Activated CD4-positive, alpha-beta T cell treated with anti-CD3 and anti-CD28 coated beads, Interleukin-2, amount 10 ng/mL, durations not matched to agents 7 days and 5 days (primary cell): ENCODE measurements around the gene FERMT2. TPM values are rescaled to one million over a fixed set of nuclear protein-coding genes. Genes with fewer than 3 reads are reported as not detected.
"Not testable (repeated sequence)": the region's sequence is repeated elsewhere in the genome, so short reads cannot be mapped to it uniquely, and the experiment has no call there.

Experiments used
- CTCF ChIA-PET: fragments of 350-600 bp; sonication (Branson Sonifier 250); formaldehyde crosslinking; loops from one replicate; lab custom pipeline; 2021; ENCODE audit warnings: antibody characterized with exemption; lab: Charles Lee
- POLR2A ChIA-PET: fragments of 350-600 bp; sonication (Branson Sonifier 250); formaldehyde crosslinking; loops from one replicate; lab custom pipeline; 2021; ENCODE audit warnings: antibody characterized with exemption; lab: Charles Lee
- DNase-seq: peaks from one replicate; pipeline ENCODE4 v3.0.0-alpha.2; 2020
- H3K27ac Mint-ChIP-seq: one replicate; pipeline ENCODE4 v1.8.0; 2021; ENCODE audit warnings: mild to moderate bottlenecking, moderate library complexity, mixed read lengths
- H3K27me3 Mint-ChIP-seq: one replicate; pipeline ENCODE4 v1.8.0; 2021; ENCODE audit warnings: mixed read lengths
- H3K36me3 Mint-ChIP-seq: one replicate; pipeline ENCODE4 v1.8.0; 2021; ENCODE audit warnings: low read depth, mixed read lengths
- H3K4me1 Mint-ChIP-seq: one replicate; pipeline ENCODE4 v1.8.0; 2021; ENCODE audit warnings: mixed read lengths
- H3K4me3 Mint-ChIP-seq: one replicate; pipeline ENCODE4 v1.8.0; 2021; ENCODE audit warnings: mild to moderate bottlenecking, moderate library complexity, mixed read lengths
- H3K9me3 Mint-ChIP-seq: one replicate; pipeline ENCODE4 v1.8.0; 2021; ENCODE audit warnings: mixed read lengths
- total RNA-seq, 2 experiments: library from RNA; stranded (reverse); gene quantifications; one replicate each; pipeline ENCODE4 v1.2.3, GENCODE V29; 2021

Gene FERMT2
- total RNA-seq, 2 experiments from 2014 or later, result 0.25 to 0.40 TPM

DNA sequence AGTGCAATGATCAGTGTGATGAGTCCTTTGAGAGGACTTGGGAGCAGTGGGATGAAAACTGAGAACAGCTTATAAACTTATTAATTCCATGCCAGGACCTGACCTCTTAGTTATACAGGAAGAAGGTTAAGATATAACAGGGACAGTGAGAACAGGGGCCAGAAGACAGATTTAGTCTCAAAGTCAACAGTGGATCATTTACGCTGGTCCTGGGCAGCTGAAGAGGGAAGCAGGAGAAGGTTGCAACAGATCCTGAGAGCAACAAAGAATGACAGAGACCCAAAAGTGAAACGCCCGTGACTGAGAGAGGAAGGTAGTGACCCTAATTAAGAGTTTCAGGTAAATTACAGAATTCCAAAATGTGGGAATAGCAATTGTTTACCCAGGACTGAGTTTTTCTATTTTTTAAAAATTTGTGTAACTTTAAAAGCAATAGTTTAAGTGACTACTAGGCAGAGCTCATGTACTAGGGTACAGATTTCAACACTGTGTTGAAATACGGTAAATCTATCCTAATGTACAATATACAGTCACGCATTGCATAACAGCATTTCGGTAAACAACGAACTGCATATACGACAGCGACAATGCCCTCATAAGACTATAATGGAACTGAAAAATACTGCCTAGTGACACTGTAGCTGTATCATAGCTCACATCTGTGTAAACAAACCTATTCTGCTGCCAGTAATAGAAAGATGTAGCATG lies 81.8 kb downstream of the FERMT2 start:
- CTCF ChIA-PET, result interaction anchor here (0.6 to 1.2 kb wide), 3 partner anchors 53 to 134 kb away, joined by 3 read pairs; no protein-coding TSS in a partner anchor

DNA sequence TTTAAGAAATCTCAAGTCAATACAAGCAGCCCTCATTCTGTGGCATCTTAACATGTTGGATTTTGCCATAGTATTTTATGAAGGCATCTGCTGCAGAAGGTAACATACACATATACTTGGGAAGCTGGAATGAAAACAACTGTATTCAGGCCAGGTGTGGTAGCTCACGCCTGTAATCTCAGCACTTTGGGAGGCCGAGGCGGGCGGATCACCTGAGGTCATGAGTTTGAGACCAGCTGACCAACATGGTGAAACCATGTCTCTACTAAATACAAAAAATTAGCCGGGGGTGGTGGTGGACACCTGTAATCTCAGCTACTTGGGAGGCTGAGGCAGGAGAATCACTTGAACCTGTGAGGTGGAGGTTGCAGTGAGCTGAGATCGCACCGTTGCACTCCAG lies 86.0 kb downstream of the FERMT2 start:
- H3K27me3 Mint-ChIP-seq, H3K9me3 Mint-ChIP-seq, POLR2A ChIA-PET, H3K4me1 Mint-ChIP-seq, H3K27ac Mint-ChIP-seq, H3K36me3 Mint-ChIP-seq, DNase-seq, H3K4me3 Mint-ChIP-seq: not testable (repeated sequence)
- CTCF ChIA-PET, result interaction anchor here (0.6 kb wide), 1 partner anchor 1698 kb away, joined by 3 read pairs; no protein-coding TSS in a partner anchor

More for the DNA sequence above, 81.8 kb downstream of the FERMT2 start:
- Mint-ChIP-seq H3K27me3 (no peaks in the 10 kb centered on the region), H3K9me3 (no peaks in the 10 kb centered on the region), H3K4me3 (no peak overlapping the region), H3K36me3 (no peaks in the 10 kb centered on the region), H3K4me1 (no peaks in the 10 kb centered on the region), H3K27ac (no peak overlapping the region)
- no peak for DNase-seq
- POLR2A ChIA-PET, result interaction anchor here (0.6 kb wide), 1 partner anchor 38 kb away, joined by 3 read pairs; no protein-coding TSS in a partner anchor

DNA sequence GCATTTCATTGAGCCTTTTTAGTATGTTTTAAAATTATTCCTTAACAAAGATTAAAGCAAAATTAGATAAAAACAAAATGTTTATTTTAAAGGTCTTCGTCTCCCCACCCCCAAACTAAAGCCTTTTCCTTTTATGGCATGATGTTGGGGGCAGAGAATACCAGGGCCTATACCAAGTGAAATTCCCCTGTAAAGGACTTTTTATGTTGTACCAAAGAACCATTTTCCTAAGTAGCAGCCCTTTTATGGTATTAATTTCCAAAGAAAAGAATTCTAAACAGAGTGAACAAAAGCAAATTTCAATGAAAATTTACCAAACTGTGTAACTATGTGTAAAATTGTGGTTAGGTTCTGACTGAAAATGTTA lies 87.5 kb downstream of the FERMT2 start:
- no peaks in the 10 kb centered on the region for H3K27me3 Mint-ChIP-seq
- no peaks in the 10 kb centered on the region for H3K4me1 Mint-ChIP-seq
- ChIA-PET POLR2A (no interaction called here), CTCF (no interaction called here)
- no peak overlapping the region for H3K4me3 Mint-ChIP-seq
- no peak for DNase-seq
- no peaks in the 10 kb centered on the region for H3K9me3 Mint-ChIP-seq
- no peaks in the 10 kb centered on the region for H3K36me3 Mint-ChIP-seq
- H3K27ac Mint-ChIP-seq, result no peak overlapping the region

DNA sequence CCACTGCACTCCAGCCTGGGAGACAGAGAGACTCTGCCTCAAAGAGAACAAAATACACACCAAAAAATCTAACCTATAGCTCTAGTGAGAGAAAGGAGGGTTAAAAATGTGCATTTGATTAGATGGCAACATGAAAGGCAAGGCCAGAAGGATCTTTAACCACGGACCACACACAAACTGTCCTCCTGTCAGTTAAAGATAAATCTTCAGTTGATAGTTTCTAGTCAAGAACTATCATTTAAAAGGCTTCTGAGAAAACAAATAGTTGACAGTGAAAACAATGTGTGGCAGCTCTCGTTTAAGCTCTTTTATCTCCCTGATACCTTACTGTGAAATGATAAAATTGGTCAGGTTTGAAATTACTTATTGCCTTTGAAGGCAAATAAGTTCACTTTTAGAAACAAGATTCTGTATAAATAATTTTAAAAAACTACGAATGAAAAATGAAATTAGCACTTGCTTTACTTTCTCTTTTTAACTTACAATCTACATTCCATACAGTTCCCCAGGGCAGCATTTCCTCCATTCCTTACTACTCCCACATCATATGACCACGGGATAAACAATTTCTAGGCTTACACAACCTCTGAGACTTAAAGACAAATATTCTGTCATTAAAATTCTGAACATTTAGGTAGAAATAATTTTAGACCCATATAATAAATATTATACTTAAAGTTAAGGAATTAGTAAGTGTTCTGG lies 88.1 kb downstream of the FERMT2 start:
- ChIA-PET POLR2A (no interaction called here), CTCF (no interaction called here)
- H3K4me1 Mint-ChIP-seq, result no peaks in the 10 kb centered on the region
- no peak overlapping the region for H3K27ac Mint-ChIP-seq
- no peaks in the 10 kb centered on the region for H3K36me3 Mint-ChIP-seq
- H3K4me3 Mint-ChIP-seq, result no peak overlapping the region
- DNase-seq, result no peak
- no peaks in the 10 kb centered on the region for H3K9me3 Mint-ChIP-seq
- H3K27me3 Mint-ChIP-seq, result no peaks in the 10 kb centered on the region

DNA sequence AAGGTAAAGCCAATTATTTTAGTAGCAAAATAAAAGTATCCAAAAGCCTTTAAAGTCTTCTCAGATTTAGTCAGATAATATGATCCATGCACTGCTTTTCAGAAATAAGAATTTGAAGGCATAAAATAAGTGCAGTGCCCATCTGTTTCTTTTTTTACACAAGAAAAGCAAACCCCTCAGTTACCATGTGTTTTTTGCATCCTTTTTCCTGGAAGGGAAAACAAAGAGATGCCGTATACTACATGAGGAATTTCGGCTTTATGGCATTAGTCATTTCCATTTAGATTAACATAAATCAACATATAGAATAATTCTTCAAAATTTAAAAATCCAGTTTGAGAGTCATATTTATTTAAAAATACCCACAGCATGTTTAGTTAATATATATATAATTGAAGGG lies 89.4 kb downstream of the FERMT2 start:
- Mint-ChIP-seq H3K4me3 (no peak overlapping the region), H3K36me3 (no peaks in the 10 kb centered on the region), H3K27me3 (no peaks in the 10 kb centered on the region), H3K4me1 (no peaks in the 10 kb centered on the region), H3K9me3 (no peaks in the 10 kb centered on the region), H3K27ac (no peak overlapping the region)
- ChIA-PET POLR2A (no interaction called here), CTCF (no interaction called here)
- DNase-seq, result no peak

DNA sequence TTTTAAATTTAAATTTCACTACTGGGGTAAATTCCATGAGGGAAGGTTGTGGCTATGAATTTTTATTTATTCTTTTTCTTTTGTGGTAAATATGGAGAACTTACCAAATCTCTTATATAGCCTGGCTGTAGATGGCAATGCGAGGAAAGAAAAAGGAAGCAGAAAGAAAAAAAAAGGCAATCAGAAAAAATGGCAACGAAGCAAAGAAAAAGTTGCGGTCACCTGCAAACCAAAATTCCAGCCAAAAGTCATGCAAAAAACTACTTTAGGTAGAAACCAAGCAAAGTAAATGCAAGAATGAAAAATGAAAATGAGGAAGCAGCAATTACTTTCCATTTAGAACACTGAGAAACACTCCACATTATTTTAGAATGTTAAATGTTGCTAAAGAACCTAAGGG lies 89.9 kb downstream of the FERMT2 start:
- H3K27me3 Mint-ChIP-seq, result no peaks in the 10 kb centered on the region
- no peak overlapping the region for H3K4me3 Mint-ChIP-seq
- ChIA-PET POLR2A (no interaction called here), CTCF (no interaction called here)
- DNase-seq, result no peak
- no peaks in the 10 kb centered on the region for H3K36me3 Mint-ChIP-seq
- no peaks in the 10 kb centered on the region for H3K4me1 Mint-ChIP-seq
- no peaks in the 10 kb centered on the region for H3K9me3 Mint-ChIP-seq
- H3K27ac Mint-ChIP-seq, result no peak overlapping the region

DNA sequence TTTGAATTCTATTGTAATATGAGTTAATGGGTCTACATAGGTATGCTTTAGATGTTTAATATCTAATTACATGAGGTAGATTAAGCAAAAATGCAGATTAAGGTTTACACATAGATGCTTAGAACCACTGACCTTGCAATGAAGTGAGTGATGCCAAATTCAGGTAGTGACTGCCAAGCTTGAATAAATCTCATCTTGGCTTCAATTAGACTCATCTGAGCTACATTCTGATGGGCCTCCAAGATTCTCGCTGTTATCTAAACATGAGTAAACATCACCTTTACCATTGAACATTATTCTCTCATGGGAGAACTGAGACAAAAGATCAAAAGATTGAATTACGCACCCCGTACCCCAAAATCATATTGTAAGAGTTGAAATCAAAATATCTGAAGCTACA lies 90.6 kb downstream of the FERMT2 start:
- Mint-ChIP-seq H3K36me3 (no peaks in the 10 kb centered on the region), H3K27ac (no peak overlapping the region), H3K9me3 (no peaks in the 10 kb centered on the region), H3K4me3 (no peak overlapping the region), H3K4me1 (no peaks in the 10 kb centered on the region), H3K27me3 (no peaks in the 10 kb centered on the region)
- ChIA-PET POLR2A (no interaction called here), CTCF (no interaction called here)
- DNase-seq, result no peak

DNA sequence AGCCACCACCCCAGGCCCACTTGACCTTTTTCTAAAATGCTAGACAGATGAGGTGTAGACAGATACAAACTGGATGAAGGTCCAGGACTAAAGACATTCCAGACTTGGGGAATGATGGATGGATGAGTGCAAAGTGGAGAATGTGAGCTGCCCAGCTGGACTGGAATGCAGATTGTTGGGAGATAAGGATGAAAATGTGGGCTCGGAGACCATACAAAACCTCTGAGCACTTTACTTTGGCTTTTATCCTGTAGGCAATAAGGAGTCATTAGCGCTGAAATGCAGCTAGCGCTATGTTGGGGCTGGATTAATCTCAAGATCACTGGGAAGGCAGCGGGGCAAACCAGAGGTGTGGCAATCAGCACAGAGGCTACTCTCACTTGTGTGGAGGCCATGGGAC lies 94.7 kb downstream of the FERMT2 start:
- no peaks in the 10 kb centered on the region for H3K9me3 Mint-ChIP-seq
- ChIA-PET POLR2A (no interaction called here), CTCF (no interaction called here)
- no peak overlapping the region for H3K4me3 Mint-ChIP-seq
- H3K4me1 Mint-ChIP-seq, result peaks cover 3% of the 10 kb centered on the region
- DNase-seq, result no peak
- no peaks in the 10 kb centered on the region for H3K27me3 Mint-ChIP-seq
- H3K36me3 Mint-ChIP-seq, result no peaks in the 10 kb centered on the region
- H3K27ac Mint-ChIP-seq, result no peak overlapping the region

DNA sequence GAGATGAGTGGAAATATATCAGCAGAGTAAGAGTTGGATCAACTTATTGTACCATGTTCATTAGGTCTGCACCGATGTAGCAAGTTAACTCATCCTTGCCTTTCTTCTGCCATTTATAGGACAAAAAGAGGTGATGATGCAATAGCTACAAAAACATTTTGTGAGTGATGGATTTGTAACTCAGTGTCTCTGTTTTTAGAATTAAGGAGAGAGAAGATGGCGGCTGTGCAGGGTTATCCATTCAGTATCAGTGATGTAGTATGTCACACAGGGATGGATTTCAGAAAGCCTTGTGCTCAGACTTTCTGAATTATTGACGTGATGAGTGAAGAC lies 97.4 kb downstream of the FERMT2 start:
- POLR2A ChIA-PET, result no interaction called here
- Mint-ChIP-seq H3K36me3 (no peaks in the 10 kb centered on the region), H3K27ac (no peak overlapping the region)

DNA sequence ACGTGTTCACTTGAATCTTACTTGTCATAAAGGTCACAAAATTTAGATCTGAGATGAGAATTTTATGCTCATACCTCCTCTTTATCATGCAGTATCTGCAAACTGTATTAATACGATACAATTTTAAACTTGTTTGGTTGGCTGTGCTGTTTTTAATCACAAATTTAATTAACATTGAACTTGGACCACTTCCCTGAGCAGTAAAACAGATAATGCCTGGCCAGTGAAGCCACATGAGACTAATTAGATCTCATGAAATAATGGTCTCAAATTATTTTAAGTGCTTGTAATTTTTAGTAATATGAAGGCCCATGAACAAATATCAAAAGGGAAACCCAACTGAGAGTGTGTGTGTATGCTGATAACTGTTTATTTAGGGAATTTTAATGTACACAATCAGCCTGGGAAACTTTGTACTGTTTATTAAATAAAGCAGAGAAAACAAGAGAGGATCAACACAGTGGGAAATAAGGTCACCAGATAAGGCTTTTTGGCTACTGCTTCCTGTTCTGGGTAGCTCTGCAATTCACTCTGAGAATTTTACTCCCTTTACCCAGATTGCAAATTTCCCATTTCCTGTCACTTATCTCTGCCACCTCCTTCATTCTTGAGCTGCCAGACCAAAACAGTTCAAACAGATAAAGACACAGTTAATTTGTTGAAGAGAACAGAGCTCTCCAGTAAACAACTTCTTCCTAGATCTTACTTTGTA lies 97.9 kb downstream of the FERMT2 start:
- ChIA-PET CTCF (no interaction called here), POLR2A (no interaction called here)
- Mint-ChIP-seq H3K4me1 (peaks cover 3% of the 10 kb centered on the region), H3K27me3 (no peaks in the 10 kb centered on the region), H3K4me3 (no peak overlapping the region), H3K9me3 (no peaks in the 10 kb centered on the region), H3K27ac (no peak overlapping the region), H3K36me3 (no peaks in the 10 kb centered on the region)
- DNase-seq, result no peak

More for the DNA sequence above, 97.4 kb downstream of the FERMT2 start:
- H3K4me1 Mint-ChIP-seq, result peaks cover 3% of the 10 kb centered on the region
- CTCF ChIA-PET, result no interaction called here
- H3K9me3 Mint-ChIP-seq, result no peaks in the 10 kb centered on the region
- no peak for DNase-seq
- no peak overlapping the region for H3K4me3 Mint-ChIP-seq
- no peaks in the 10 kb centered on the region for H3K27me3 Mint-ChIP-seq

DNA sequence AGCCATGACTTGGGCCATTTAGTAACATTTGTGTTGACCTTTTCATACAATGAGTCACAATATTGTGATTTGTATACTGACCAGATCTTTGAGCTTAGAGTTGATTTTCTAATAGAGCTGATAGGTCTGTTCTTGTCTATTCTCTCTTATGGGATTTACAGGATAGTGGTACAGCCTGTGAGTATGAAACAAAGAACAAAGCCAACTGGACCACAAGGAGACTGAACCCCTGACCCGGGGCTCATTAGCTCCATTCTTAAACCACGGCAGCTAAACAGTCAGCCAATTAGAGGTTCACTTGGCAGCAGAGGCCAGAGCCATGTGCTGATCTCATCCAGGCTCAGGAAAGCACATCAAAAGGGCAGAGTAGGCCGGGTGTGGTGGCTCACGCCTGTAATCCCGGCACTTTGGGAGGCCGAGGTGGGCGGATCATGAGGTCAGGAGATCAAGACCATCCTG lies 100.4 kb downstream of the FERMT2 start:
- no peak overlapping the region for H3K4me3 Mint-ChIP-seq
- no peaks in the 10 kb centered on the region for H3K9me3 Mint-ChIP-seq
- no peaks in the 10 kb centered on the region for H3K36me3 Mint-ChIP-seq
- peaks cover 3% of the 10 kb centered on the region for H3K4me1 Mint-ChIP-seq
- no peak overlapping the region for H3K27ac Mint-ChIP-seq
- ChIA-PET CTCF (interaction anchor here (0.6 to 0.9 kb wide), 2 partner anchors 9 to 592 kb away, joined by 3 read pairs; no protein-coding TSS in a partner anchor), POLR2A (no interaction called here)
- no peak for DNase-seq
- no peaks in the 10 kb centered on the region for H3K27me3 Mint-ChIP-seq

DNA sequence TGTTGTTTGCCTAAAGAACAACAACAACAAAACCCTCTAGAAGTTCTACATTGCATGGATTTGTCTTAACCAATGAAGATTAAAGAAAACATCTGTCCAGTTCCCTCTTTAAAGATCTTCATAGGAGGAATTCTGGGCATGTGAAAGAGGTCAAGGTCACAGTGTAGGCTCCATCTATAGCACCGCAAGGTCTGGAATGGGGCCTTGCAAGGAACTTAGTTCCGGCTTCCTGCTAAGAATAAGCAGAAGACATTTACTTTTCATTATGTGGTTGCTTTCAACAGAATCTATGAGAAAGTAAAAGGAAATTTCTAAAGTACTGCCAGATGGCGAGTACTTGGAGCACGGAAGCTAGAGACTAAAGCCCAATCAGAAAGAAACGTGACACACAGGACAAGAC lies 102.2 kb downstream of the FERMT2 start:
- Mint-ChIP-seq H3K27ac (no peak overlapping the region), H3K4me1 (peaks cover 3% of the 10 kb centered on the region), H3K36me3 (no peaks in the 10 kb centered on the region), H3K9me3 (no peaks in the 10 kb centered on the region), H3K27me3 (no peaks in the 10 kb centered on the region), H3K4me3 (no peak overlapping the region)
- POLR2A ChIA-PET, result no interaction called here
- no peak for DNase-seq
- CTCF ChIA-PET, result no interaction called here

DNA sequence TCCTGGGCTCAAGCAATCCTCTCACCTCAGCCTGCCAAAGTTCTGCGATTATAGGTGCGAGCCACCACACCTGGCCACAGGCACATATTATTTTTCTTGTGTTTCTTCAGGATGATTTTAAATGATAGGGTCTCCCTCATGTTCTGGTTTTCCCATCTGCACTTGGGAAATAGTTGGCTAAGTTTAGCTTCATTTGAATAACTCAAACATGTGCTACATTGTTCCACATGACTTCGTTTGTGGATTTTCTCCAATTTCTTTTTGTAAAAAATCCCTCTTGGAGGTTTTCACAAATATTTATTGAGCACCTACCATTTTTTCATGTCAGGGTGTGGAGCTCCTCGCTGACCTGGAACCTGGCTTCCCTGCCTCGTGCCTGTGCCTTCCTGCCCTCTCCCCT lies 104.3 kb downstream of the FERMT2 start:
- Mint-ChIP-seq H3K27ac (no peak overlapping the region), H3K36me3 (no peaks in the 10 kb centered on the region), H3K4me1 (no peaks in the 10 kb centered on the region), H3K27me3 (no peaks in the 10 kb centered on the region), H3K9me3 (no peaks in the 10 kb centered on the region), H3K4me3 (no peak overlapping the region)
- ChIA-PET CTCF (interaction anchor here (1.3 to 1.4 kb wide), 2 partner anchors 20 to 31 kb away, joined by 3 read pairs; no protein-coding TSS in a partner anchor), POLR2A (no interaction called here)
- DNase-seq, result no peak
